Measurements from ENCODE around the gene SURF4. TPM values are rescaled to one million over a fixed set of nuclear protein-coding genes. Genes with fewer than 3 reads are reported as not detected.
A peak's percentile ranks its signal among the peaks of the same experiment; 100 is the strongest.

SURF4 gene
- total RNA-seq, result 160 TPM

- peak; percentile 99 for DNase-seq
Observed at GRCh38 chr9:133375724-133376654, at the start of gene SURF4, which contains the start of gene STKLD1. Gene SURF4 (minus strand): TSS chr9:133376060. CDS start chr9:133375969, 91 bp downstream. Gene STKLD1 (plus strand): TSS chr9:133376366. CDS start chr9:133376474, 108 bp downstream.

DNA sequence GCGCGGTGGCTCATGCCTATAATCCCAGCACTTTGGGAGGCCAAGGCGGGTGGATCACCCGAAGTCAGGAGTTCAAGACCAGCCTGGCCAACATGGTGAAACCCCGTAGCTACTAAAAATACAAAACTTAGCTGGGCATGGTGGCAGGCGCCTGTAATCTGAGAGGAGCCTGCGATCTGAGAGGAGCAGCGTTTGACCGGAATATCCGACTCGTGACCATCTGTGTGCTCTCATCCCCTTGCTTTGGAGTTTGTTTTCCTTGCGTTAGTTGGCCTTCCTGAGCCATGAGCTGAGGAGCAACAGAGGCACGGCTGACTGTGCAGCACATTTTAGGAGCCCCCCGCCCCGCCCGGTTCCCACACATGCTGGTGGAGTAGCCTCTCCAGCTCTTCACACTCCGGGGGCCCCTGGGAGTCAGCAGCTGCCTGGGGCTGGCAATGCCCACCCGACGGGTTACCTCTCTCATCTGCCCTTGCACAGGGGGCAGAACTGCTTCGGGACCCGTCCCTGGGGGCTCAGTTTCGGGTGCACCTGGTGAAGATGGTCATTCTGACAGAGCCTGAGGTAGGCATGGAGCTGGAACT is 49.3 kb upstream of the SURF4 start:
- peak; percentile 16 for DNase-seq

DNA sequence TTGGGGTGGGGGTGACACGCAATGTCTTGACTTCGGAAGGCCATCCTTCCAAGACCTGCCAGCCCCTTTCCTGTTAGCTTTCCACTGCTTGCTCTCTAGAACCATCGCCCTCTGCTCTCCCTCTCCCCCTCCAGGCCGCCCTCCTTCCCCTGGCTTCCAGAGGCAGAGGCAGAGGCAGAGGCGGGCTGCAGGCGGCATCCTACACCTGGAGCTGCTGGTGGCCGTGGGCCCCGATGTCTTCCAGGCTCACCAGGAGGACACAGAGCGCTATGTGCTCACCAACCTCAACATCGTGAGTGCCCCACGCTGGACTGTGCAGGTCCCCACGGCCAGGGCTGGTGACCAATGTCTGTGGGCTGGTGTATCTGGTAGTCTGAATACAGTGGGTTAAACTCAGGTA is 48.3 kb upstream of the SURF4 start:
- DNase-seq, result no peak

DNA sequence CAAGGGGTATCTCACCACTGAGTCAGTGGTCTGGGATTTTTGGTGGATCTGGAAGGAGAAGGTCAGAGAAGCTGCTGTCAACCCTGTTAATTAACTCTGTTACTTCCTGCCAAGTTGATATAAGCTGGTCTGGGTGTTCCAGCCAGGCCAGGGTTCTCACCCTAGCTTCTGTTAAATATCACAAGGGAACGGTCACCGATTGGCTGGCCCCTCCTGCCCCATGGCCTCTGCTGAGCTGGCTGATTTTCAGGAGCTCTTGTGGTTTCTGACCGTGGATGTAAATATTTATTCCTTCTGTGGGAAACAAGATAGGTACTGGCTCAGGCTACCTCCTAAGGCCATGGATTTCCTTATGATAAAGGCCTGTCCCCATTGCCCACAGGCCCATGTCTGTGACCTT is 47.4 kb upstream of the SURF4 start:
- DNase-seq, result no peak

DNA sequence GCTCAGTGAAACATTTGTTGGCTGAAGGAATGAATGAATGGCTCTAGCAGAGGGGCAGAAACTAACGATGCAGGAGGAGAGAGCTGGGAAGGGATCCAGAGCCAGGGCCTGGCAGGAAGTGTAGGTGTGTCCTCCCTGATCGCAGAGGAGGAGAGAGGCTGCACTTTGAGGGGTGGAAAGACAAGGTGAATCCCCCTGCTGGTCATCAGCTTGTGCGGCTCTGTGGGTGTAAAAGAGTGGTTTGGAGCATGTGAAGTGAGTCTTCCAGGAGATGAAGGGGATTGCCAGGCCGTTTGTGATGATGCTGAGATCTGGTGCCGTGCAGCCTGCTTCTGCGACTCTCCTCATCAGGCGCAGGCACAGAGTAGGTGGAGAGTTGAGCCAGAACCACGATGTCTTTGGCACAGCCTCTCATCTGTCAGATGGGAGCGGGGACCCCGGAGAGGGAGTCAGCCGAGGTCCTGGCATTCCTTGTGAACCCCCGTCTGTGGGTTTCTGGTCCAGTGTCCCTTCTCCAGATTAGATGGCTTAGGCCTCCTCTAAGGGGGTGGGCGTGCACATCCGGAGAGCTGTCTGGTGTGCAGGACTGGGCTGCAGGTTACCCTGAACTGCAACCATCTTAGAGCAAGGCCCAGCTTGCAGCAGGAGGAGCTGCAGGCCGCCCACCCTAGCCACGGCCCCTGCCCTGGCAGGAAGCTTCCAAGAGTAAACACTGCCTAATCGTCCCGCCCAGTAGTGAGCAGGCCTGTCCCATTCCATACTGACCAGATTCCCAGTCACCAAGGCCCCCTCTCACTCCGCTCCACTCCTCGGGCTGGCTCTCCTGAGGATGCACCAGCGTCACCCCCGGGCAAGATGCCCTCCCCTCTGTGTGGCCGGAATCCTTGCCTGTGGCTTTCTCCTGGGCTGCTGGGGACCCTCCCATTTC is 46.0 kb upstream of the SURF4 start, which contains the start of gene ADAMTS13:
ADAMTS13 (plus strand) TSS at position 753 of the 928 bp plus-strand sequence; CDS start at position 830, 77 bp downstream.
- no peak for DNase-seq

DNA sequence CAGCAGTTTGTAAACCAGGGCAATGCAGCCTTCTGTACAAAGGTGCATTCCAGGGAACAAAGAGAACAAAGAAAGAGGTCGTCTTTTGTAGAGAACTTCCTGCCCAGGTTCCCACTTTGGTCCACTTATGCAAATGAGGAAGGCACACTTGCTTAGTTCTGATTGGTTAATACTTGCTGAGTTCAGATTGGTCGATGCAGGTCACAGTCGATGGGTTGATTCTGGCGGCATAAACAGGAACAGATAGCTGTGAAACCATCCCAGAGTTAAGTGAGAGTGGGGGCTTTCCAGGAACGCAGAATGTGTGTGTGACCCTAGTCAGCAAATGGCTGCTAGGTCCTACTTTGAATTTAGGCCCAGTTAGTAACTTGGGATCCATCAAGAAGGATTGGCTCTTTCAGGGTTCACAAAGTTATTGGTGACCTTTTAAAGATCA is 44.5 kb upstream of the SURF4 start:
- DNase-seq, result no peak

DNA sequence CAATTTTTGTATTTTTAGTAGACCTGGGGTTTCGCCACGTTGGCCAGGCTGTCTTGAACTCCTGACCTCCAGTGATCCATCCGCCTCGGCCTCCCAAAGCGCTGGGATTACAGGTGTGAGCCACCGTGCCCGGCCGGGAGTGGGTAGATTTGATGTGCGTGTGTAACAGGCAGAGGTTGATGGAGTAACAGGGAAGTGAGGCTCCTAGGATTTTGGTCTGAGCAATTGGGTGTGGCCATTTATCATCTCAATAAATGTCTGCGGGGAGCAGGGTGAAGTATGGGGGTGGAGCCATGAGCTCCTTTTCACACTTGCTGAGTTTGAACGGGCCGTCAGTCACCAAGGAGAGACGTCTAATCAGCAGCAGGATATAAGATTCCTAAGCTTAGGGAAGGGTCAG is 43.1 kb upstream of the SURF4 start:
- no peak for DNase-seq

DNA sequence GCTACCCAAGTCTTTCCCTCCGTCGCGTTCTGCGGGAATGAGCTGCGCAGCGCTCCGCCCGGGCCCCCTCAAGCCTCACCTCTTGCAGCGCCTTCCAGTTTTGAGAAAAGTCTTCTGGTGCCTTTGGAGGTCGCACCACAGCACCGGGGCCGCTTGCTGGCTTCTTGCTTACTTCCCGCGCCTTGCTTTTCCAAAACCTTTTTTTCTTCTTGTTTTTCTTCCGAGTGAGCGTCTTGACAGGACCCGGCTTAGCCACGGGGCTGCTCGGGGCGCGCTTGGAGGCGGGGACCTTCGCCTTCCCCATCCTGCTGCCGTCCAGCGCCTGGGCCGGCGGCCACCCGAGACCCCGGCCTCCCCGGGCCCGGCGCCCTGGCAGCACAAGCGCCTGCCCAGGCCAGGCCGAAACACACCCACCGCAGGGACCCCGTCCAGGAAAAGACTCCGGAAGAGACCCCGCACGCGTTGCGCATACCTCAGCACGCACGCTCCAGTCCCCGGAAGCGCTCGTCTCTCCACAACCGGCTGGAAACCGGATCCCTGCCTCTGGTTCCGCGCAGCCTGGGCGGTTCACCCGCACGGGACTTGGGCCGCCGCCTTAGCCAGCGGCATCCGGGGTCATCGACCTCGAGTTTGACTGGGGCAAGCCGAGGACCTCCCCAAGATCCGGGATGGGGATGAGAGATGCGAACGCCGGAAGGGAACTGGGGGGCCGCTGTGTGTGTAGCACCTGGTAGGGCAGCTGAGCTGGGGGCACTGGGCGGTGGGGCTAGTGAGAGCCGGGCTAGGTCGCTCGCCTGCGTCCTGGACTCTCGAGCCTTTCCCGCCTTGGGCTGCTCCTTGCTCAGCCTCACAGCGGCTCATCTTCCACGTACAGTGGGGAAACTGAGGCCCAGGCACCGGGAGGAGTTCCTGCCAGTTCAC is 41.9 kb upstream of the SURF4 start, which contains the start of gene REXO4:
REXO4 (minus strand) TSS at position 470 of the 921 bp plus-strand sequence; CDS start at position 304, 166 bp downstream.
- peak; percentile 93 for DNase-seq

DNA sequence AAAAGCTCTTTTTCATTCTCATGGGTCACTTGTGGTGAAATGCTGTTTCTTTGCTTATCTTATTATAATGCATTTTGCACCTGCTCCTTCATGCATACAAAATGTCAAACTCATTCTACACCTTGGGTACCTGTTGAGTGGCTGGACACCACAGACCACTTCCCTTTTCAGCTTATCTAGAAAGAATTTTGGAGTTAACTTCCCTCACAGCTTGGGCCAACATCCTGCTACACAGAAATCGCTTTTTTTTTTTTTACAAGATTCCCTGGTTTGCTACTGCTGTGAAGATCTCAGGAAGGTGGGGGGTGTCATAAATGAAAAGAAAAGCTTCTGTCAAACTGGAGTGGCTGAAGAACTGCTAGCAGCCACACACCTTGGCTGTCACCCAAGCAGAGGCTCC is 39.3 kb upstream of the SURF4 start:
- no peak for DNase-seq

DNA sequence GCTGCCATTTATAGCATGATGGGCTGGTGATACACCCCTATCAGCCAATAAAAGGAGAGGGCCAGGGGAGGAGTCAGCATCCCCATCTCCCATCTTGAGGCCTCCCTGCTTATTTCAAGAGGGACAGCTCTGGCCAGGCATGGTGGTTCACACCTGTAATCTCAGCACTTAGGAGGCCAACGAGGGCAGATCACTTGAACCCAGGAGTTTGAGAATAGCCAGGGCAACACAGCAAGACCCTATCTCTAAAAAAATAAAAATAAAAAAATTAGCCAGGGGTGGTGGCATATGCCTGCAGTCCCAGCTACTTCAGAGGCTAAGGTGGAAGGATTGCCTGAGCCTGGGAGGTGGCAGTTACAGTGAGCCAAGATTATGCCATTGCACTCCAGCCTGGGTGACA is 32.2 kb upstream of the SURF4 start:
- no peak for DNase-seq

GRCh38 chr9:133406480-133407307 is 30.8 kb upstream of the SURF4 start:
- peak; percentile 80 for DNase-seq

- DNase-seq, result no peak
Observed at GRCh38 chr9:133405508-133406438, 29.9 kb upstream of the SURF4 start.

GRCh38 chr9:133404454-133405002 is 28.7 kb upstream of the SURF4 start:
- no peak for DNase-seq

- DNase-seq, result no peak
Observed at GRCh38 chr9:133403766-133404453, 28.1 kb upstream of the SURF4 start.

DNA sequence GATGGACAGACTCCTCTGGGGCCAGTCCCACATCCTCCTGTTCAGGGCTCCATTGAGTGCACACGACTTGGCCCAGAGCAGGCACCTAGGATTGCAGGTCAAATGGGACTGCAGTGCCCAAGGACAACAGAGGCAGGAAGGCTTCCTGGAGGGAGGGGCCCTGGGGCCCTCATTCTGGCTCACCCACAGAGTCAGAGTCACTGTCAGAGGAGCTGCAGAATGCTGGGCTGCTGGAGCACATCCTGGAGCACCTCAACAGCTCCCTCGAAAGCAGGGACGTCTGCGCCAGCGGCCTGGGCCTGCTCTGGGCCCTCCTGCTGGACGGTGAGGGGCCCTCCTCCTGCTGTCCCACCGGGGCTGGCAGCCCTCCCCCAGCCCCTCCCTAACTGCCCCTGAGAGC is 26.8 kb upstream of the SURF4 start:
- no peak for DNase-seq

DNA sequence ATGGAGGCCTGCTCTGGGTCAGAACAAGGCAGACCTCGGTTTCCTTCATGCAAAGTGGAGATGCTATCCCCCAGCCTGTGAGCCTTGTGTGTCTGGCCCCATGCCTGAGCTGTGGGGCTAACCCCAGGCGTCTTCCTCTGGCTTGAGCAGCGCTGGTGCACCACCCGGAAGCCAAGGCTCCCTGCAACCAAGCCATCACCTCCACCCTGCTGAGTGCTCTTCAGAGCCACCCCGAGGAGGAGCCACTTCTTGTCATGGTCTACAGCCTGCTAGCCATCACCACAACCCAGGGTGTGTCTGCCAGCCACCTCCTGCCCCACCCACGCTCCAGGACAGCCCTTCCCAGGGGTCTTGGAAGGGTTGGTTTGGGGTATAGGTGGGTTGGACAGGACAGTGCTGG is 25.7 kb upstream of the SURF4 start:
- DNase-seq, result no peak

- no peak for DNase-seq
Observed at GRCh38 chr9:133400292-133400691, 24.4 kb upstream of the SURF4 start.

DNA sequence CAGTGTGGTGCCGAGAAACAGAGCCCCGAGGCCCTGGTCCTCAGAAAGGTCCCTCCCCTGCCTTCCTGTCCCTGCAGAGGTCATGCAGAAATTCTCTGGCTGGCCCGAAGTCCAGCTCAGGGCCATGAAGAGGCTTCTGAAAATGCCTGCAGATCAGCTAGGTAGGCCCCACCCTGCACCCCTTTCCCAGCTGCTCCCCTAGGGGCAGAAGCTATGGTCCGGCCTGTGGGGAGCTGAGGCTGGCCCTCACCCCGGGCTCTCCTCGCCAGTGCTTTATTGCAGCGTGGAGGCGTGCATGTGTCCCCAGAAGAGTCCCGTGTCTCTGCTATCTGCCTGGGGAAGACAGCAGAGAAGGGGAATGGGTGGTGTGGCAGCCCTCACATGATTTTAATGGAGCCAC is 22.0 kb upstream of the SURF4 start:
- DNase-seq, result no peak
